K562 (cell line): ENCODE data around the gene LRRC3. TPM values are rescaled to one million over a fixed set of nuclear protein-coding genes. Genes with fewer than 3 reads are reported as not detected.

Source experiments
- ATAC-seq: fragments of 200-7000 bp; cut with Tn5 transposase; 3 replicates; pipeline ENCODE4 v1.9.1; 2020; ENCODE audit warnings: moderate library complexity
- BruUV-seq: library from RNA; stranded (reverse); fragments of 400-500 nt; replicated peaks from 2 replicates; lab custom pipeline; 2021; lab: Mats Ljungman, UMichigan
- CTCF ChIA-PET: fragments of 300-600 bp; formaldehyde crosslinking; extraction: SDS; loops from one replicate; lab custom pipeline; 2021; ENCODE audit warnings: low intra/inter-chr PET ratio; lab: Yijun Ruan, JAX
- POLR2A ChIA-PET: fragments of 300-600, 350-650 bp; sonication (Branson Sonifier 250); formaldehyde crosslinking; extraction: SDS; loops from one replicate; lab custom pipeline; 2021; ENCODE audit warnings: antibody characterized with exemption, inconsistent platforms; lab: Yijun Ruan, JAX
- DNase-seq, 4 experiments: peaks; one replicate each; pipeline versions ENCODE4 v3.0.0 to v3.0.0-alpha.2; 2011 to 2018; ENCODE audit warnings: low spot score in 3 of 4, mixed read lengths in 3 of 4; ENCODE audit errors: extremely low read depth in 1 of 4
- FAIRE-seq: peaks from 2 replicates; lab custom pipeline; 2011; peaks lifted over from hg19 to GRCh38; lab: Jason Lieb, UNC
- H2AFZ ChIP-seq: 2 replicates; pipeline ENCODE4 v1.6.0; 2011; ENCODE audit warnings: low read depth, low read length, control low read depth, inconsistent platforms
- H3K27ac ChIP-seq: fragments of 200-600 bp; 3 replicates; pipeline ENCODE4 v1.8.0; 2011; ENCODE audit warnings: low read depth, mild to moderate bottlenecking, control low read depth, inconsistent platforms, low read length, moderate library complexity, mixed read lengths; ENCODE audit errors: extremely low read depth
- H3K27me3 ChIP-seq, 2 experiments: fragments of 300-600 bp in 1 of 2; 2 replicates in 1 of 2; 3 replicates in 1 of 2; pipeline versions ENCODE4 v1.6.0 to v1.8.0; 2011; ENCODE audit warnings: inconsistent platforms in 2 of 2, low read length in 2 of 2, mild to moderate bottlenecking in 1 of 2, mixed read lengths in 1 of 2, moderate library complexity in 1 of 2; ENCODE audit not compliant: control insufficient read depth in 2 of 2, insufficient read depth in 2 of 2
- H3K36me3 ChIP-seq: fragments of 300-600 bp; 3 replicates; pipeline ENCODE4 v1.8.0; 2011; ENCODE audit warnings: mild to moderate bottlenecking, low read length, inconsistent platforms; ENCODE audit not compliant: control insufficient read depth, insufficient read depth
- H3K4me1 ChIP-seq, 2 experiments: fragments of 200-600 bp in 1 of 2; replicated peaks in 1 of 2; 2 replicates in 1 of 2; 3 replicates in 1 of 2; pipeline versions ENCODE4 v1.5.1 to v1.8.0; 2011; ENCODE audit warnings: inconsistent platforms in 2 of 2, low read length in 2 of 2, mild to moderate bottlenecking in 1 of 2, mixed read lengths in 1 of 2, moderate library complexity in 1 of 2; ENCODE audit not compliant: control insufficient read depth in 2 of 2, insufficient read depth in 2 of 2
- H3K4me2 ChIP-seq: 2 replicates; pipeline ENCODE4 v1.6.1; 2011; ENCODE audit warnings: low read length, control low read depth, inconsistent platforms, mixed read lengths; ENCODE audit not compliant: insufficient read depth
- H3K4me3 ChIP-seq: fragments of 200-600 bp; sonication (generic), shearing (Covaris generic); 2 replicates; pipeline ENCODE4 v1.5.1; 2016; ENCODE audit warnings: control low read depth, inconsistent platforms
- H3K79me2 ChIP-seq: fragments of 200-600 bp; 3 replicates; pipeline ENCODE4 v1.8.0; 2011; ENCODE audit warnings: low read length, inconsistent platforms; ENCODE audit not compliant: control insufficient read depth, insufficient read depth
- H3K9ac ChIP-seq, 2 experiments: 2 replicates each; pipeline versions ENCODE4 v1.6.0 to v1.6.1; 2011; ENCODE audit warnings: low read depth in 2 of 2, low read length in 2 of 2, control low read depth in 1 of 2, inconsistent platforms in 1 of 2, mild to moderate bottlenecking in 1 of 2, mixed read lengths in 1 of 2; ENCODE audit not compliant: insufficient read depth in 1 of 2
- H3K9me1 ChIP-seq: one replicate; pipeline ENCODE4 v1.6.0; 2011; ENCODE audit warnings: inconsistent platforms, mild to moderate bottlenecking, low read length, moderate library complexity; ENCODE audit not compliant: control insufficient read depth, insufficient read depth
- H3K9me3 ChIP-seq: replicated peaks from 2 replicates; pipeline ENCODE4 v1.5.1; 2011; ENCODE audit warnings: low read depth, low read length, inconsistent platforms; ENCODE audit not compliant: control insufficient read depth, insufficient read depth
- H4K20me1 ChIP-seq: replicated peaks from 2 replicates; pipeline ENCODE4 v1.6.1; 2011; ENCODE audit warnings: low read length, inconsistent platforms, mixed read lengths; ENCODE audit not compliant: control insufficient read depth, insufficient read depth
- CCAR2 ChIP-seq: fragments of 200-400 bp; formaldehyde crosslinking; IDR thresholded peaks from 2 replicates; pipeline ENCODE4 v1.6.1; 2017; ENCODE audit warnings: mild to moderate bottlenecking, low read depth, low read length
- DDX20 ChIP-seq: fragments of 450-650 bp; IDR thresholded peaks from 2 replicates; pipeline ENCODE4 v1.6.1; 2016; ENCODE audit warnings: missing genetic modification characterization, low read depth, mild to moderate bottlenecking, missing compliant biosample characterization, moderate library complexity
- IFI16 ChIP-seq: fragments of 250-450 bp; sonication (Bioruptor Pico); IDR thresholded peaks from 2 replicates; pipeline ENCODE4 v2.1.2; 2022; ENCODE audit warnings: mild to moderate bottlenecking, inconsistent platforms
- KAT7 ChIP-seq: sonication (generic); formaldehyde crosslinking; IDR thresholded peaks from 2 replicates; pipeline ENCODE4 v1.8.0; 2022; ENCODE audit warnings: missing genetic modification reagents, mild to moderate bottlenecking, borderline replicate concordance
- MAFF ChIP-seq: IDR thresholded peaks from 2 replicates; pipeline ENCODE4 v1.6.1; 2012; ENCODE audit warnings: low read length, improper control_type of control experiment
- RFX5 ChIP-seq: IDR thresholded peaks from 2 replicates; pipeline ENCODE4 v1.6.1; 2011; ENCODE audit warnings: low read depth, mild to moderate bottlenecking, improper control_type of control experiment, low read length
- ZNF197 ChIP-seq: fragments of 200-800 bp; sonication (Bioruptor generic); IDR thresholded peaks from 2 replicates; pipeline ENCODE4 v1.6.1; 2016; ENCODE audit warnings: low read depth, missing genetic modification characterization, missing compliant biosample characterization
- ZNF592 ChIP-seq: fragments of 450-650 bp; IDR thresholded peaks from 2 replicates; pipeline ENCODE4 v1.6.1; 2017; ENCODE audit warnings: antibody characterized with exemption, mild to moderate bottlenecking
- ZNF76 ChIP-seq: fragments of 250-450 bp; sonication (Bioruptor Pico); IDR thresholded peaks from 2 replicates; pipeline ENCODE4 v1.4.0; 2020; ENCODE audit warnings: mild to moderate bottlenecking, moderate library complexity, borderline replicate concordance
- WGBS: fragments of 100-300 bp; shearing (Covaris generic); methylation state at CpG from one replicate; pipeline ENCODE4 v1.1.6; 2016; ENCODE audit warnings: low coverage, mixed read lengths; ENCODE audit not compliant: insufficient coverage; ENCODE audit errors: missing lambda C conversion rate; 5-methylcytosine and 5-hydroxymethylcytosine counted together
- in situ Hi-C: fragments of 300-500 bp; cut with MboI; formaldehyde crosslinking; loops from 4 replicates; pipeline ENCODE4 v1.15.0; 2018; ENCODE audit warnings: inconsistent platforms, mixed read lengths
- intact Hi-C: fragments of 100-400 bp; cut with micrococcal nuclease; formaldehyde crosslinking; loops from 2 replicates; pipeline ENCODE4 v1.14.2; 2022
- polyA plus RNA-seq, 8 experiments: library from polyadenylated mRNA; depleted of rRNA in 4 of 8; stranded (reverse) in 5 of 8; unstranded in 3 of 8; fragments of >200 nt; fragmentation: Nextera tagmentation in 2 of 8; fragmentation: Illumina TruSeq in 1 of 8; extraction: Ambion mirVana in 2 of 8; extraction: Trizol in 1 of 8; gene quantifications; 2 replicates each; pipeline versions ENCODE4 v1.2.1 to v1.2.3, GENCODE V29; 2011 to 2014; ENCODE audit warnings: inconsistent platforms in 1 of 8, missing spikeins in 1 of 8
- total RNA-seq, 7 experiments: library from RNA; depleted of rRNA in 6 of 7; stranded (reverse); fragments of >200 nt in 6 of 7; fragmentation: Illumina TruSeq in 2 of 7; extraction: Trizol in 2 of 7; gene quantifications; 2 replicates each; pipeline versions ENCODE4 v1.2.1 to v1.2.3, GENCODE V29; 2011 to 2021; ENCODE audit warnings: low replicate concordance in 1 of 7
- TF ChIP-seq, protein P1 (sequence below): fragments of 250-450 bp; sonication (Bioruptor Pico); IDR thresholded peaks from 2 replicates; pipeline ENCODE4 v1.5.0; 2022; ENCODE audit warnings: mild to moderate bottlenecking
- TF ChIP-seq, protein P2 (sequence below): fragments of 450-650 bp; IDR thresholded peaks from one replicate; pipeline ENCODE4 v1.6.1; 2018; ENCODE audit warnings: mild to moderate bottlenecking, moderate library complexity; ENCODE audit not compliant: partially characterized antibody
- TF ChIP-seq, protein P3 (sequence below): fragments of 250-450 bp; sonication (Bioruptor Pico); IDR thresholded peaks from 2 replicates; pipeline ENCODE4 v1.8.0; 2022; ENCODE audit warnings: inconsistent platforms

LRRC3 gene
- total and polyA plus RNA-seq, 9 of the 15 experiments (the other 6 are each of a cell fraction or from before 2014, with no cell fraction given) = 0.04 TPM; not detected in 7

DNA sequence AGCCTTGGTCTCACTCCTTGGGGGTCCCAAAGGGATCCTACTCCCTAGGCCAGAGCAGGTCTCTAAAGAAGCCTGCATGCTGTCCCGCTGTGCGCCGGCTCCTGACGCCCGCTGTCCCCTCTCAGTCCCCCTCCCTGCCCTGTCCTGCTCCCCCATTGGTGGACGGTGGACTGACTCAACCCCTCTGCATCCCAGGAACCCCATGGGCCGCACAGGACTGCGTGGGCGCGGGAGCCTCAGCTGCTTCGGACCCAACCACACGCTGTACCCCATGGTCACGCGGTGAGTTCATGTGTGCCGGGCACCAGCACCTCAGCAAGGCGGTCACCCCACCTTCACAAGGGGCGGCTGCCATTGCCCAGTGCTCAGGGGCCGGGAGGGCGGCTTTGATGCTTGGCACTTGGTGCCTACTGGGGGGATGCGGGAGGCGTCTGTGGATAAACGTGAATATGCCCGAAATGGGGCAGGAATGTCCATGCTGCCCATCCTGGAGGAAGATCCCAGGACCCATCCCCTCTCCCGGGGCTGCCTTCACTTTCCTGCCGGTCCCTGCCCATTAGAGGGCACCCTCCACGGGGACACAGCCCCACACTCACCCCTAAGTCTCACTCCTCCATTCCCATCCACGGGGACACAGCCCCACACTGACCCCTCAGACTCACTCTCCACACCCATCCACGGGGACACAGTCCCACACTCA is 20.2 kb upstream of the LRRC3 start:
- WGBS = 11% methylated on average over 27 of the region's 28 CpGs
- H3K4me3 ChIP-seq = no peak overlapping the region
- H3K9me1 ChIP-seq = no peaks in the 10 kb centered on the region
- BruUV-seq = no TSS peak
- CTCF ChIA-PET = no interaction called here
- no peak overlapping the region for H3K4me2 ChIP-seq
- no peaks in the 10 kb centered on the region for H3K79me2 ChIP-seq
- H3K27me3 ChIP-seq = peaks cover 7 to 79% of the 10 kb centered on the region in 2 experiments; a peak in 3 of 5 replicates
- ATAC-seq (no peak), FAIRE-seq (no peak), DNase-seq (no peak)
- no peaks in the 10 kb centered on the region for H3K9me3 ChIP-seq
- no peaks in the 10 kb centered on the region for H3K36me3 ChIP-seq
- 0 out of 4 replicates have a peak overlapping the region, but pooled peaks of 1 of the 2 experiments have one; percentile 35 for H3K9ac ChIP-seq
- intact Hi-C loops = no loop called here
- POLR2A ChIA-PET = no interaction called here
- in situ Hi-C loops = no loop called here
- H3K4me1 ChIP-seq = peaks cover 0 to 13% of the 10 kb centered on the region in 2 experiments; a peak in 1 of 5 replicates
- no peak overlapping the region for H3K27ac ChIP-seq
- H2AFZ ChIP-seq = no peak overlapping the region
- H4K20me1 ChIP-seq = 0 out of 2 replicates have a peak, but pooled peaks cover 9% of the 10 kb centered on the region
- TF ChIP-seq ZNF592 = no peak
- no peak for TF ChIP-seq IFI16 (CRISPR knock-in tag)
- TF ChIP-seq, protein P1, sequence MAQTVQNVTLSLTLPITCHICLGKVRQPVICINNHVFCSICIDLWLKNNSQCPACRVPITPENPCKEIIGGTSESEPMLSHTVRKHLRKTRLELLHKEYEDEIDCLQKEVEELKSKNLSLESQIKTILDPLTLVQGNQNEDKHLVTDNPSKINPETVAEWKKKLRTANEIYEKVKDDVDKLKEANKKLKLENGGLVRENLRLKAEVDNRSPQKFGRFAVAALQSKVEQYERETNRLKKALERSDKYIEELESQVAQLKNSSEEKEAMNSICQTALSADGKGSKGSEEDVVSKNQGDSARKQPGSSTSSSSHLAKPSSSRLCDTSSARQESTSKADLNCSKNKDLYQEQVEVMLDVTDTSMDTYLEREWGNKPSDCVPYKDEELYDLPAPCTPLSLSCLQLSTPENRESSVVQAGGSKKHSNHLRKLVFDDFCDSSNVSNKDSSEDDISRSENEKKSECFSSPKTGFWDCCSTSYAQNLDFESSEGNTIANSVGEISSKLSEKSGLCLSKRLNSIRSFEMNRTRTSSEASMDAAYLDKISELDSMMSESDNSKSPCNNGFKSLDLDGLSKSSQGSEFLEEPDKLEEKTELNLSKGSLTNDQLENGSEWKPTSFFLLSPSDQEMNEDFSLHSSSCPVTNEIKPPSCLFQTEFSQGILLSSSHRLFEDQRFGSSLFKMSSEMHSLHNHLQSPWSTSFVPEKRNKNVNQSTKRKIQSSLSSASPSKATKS = no peak
- TF ChIP-seq, protein P2, sequence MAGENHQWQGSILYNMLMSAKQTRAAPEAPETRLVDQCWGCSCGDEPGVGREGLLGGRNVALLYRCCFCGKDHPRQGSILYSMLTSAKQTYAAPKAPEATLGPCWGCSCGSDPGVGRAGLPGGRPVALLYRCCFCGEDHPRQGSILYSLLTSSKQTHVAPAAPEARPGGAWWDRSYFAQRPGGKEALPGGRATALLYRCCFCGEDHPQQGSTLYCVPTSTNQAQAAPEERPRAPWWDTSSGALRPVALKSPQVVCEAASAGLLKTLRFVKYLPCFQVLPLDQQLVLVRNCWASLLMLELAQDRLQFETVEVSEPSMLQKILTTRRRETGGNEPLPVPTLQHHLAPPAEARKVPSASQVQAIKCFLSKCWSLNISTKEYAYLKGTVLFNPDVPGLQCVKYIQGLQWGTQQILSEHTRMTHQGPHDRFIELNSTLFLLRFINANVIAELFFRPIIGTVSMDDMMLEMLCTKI = no peak
- TF ChIP-seq CCAR2 = no peak
- TF ChIP-seq KAT7 (CRISPR knock-in tag) = no peak
- TF ChIP-seq MAFF = no peak
- no peak for TF ChIP-seq ZNF76 (CRISPR knock-in tag)
- no peak for TF ChIP-seq ZNF197
- no peak for TF ChIP-seq DDX20
- TF ChIP-seq, protein P3, sequence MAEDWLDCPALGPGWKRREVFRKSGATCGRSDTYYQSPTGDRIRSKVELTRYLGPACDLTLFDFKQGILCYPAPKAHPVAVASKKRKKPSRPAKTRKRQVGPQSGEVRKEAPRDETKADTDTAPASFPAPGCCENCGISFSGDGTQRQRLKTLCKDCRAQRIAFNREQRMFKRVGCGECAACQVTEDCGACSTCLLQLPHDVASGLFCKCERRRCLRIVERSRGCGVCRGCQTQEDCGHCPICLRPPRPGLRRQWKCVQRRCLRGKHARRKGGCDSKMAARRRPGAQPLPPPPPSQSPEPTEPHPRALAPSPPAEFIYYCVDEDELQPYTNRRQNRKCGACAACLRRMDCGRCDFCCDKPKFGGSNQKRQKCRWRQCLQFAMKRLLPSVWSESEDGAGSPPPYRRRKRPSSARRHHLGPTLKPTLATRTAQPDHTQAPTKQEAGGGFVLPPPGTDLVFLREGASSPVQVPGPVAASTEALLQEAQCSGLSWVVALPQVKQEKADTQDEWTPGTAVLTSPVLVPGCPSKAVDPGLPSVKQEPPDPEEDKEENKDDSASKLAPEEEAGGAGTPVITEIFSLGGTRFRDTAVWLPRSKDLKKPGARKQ (CRISPR knock-in tag) = no peak
- TF ChIP-seq RFX5 = no peak
